GM03348 (cell line): ENCODE results near the gene DDR2.
A peak's percentile ranks its signal among the peaks of the same experiment; 100 is the strongest.

Experiments used
- DNase-seq: peaks from one replicate; pipeline ENCODE4 v3.0.0; 2012; ENCODE audit warnings: low spot score

Gene DDR2

GRCh38 chr1:162699366-162699765, 67.1 kb downstream of the DDR2 start:
- no peak for DNase-seq

DNA sequence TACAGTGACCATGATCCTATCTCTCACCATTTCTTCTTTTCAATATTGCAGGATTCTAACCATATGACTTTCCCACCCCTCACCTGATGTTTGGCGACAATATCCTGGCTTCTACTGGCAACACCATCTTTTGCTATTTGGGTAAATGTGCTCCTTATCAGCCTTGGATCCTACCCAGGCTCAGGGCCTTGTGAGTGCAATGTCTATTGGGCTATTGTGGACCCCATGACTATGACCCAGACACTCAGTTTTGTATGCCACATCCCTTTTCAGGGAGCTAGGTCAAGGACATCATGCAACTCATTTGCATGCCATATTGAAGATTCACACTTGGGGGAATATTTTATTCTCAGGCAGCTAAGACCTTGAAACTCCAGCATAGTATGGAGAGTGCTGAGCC, 67.9 kb downstream of the DDR2 start:
- no peak for DNase-seq

DNA sequence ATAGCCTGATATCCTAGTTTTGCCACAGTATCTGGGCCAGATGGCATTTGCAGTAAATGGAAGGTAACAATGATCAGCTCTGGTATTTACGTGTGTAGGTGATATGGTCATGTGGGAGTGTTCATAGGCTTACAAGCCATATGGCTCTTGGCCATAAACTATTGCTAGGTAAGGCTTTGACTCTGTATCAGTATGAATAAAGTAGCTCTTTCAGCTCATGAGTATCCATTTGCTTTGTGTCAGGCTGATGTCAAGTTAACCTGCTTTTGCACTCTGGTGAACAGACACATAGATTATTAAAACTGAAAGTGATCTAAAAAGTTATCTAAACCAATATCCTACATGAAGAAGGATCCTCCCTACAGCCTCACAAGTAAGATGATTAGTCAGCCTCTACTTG, 69.0 kb downstream of the DDR2 start:
- DNase-seq, result no peak

DNA sequence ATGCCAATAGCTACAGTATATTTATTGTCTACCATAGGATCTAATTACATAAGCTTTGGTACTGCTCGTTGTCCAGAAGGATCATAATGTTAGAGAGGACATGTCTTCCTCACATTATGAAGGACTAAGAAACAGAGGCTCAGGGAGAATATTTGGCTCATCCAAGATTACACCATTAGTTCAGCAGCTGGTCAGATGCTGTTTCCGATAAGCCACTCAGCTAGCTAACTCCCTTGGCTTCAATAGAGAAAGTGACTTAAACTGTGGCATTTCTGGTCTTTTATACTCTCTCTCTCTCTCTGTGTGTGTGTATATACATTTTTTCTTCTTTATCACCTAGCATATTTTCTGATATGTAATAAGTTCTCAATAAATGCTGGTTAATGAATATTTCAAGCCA, 70.4 kb downstream of the DDR2 start:
- DNase-seq, result no peak

DNA sequence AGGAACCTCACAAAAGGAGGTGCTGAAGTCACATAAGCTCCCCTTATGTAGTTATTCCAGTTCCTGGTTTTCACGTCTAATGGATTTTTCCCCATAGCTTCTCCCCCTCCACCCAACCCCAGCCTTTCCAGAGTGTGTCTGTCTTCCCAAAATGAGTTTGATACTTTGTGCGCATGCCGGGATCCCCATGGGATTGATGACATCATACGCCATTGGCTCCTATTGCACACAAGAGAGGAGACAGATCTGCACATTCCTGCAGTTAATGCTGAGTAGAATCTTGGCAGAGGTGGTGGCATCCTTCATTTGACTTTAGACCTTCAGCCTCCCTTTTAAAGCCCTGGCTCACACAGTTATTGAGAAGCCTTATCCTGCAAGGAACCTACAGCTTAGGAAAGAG, 71.4 kb downstream of the DDR2 start:
- DNase-seq, result peak; percentile 6

DNA sequence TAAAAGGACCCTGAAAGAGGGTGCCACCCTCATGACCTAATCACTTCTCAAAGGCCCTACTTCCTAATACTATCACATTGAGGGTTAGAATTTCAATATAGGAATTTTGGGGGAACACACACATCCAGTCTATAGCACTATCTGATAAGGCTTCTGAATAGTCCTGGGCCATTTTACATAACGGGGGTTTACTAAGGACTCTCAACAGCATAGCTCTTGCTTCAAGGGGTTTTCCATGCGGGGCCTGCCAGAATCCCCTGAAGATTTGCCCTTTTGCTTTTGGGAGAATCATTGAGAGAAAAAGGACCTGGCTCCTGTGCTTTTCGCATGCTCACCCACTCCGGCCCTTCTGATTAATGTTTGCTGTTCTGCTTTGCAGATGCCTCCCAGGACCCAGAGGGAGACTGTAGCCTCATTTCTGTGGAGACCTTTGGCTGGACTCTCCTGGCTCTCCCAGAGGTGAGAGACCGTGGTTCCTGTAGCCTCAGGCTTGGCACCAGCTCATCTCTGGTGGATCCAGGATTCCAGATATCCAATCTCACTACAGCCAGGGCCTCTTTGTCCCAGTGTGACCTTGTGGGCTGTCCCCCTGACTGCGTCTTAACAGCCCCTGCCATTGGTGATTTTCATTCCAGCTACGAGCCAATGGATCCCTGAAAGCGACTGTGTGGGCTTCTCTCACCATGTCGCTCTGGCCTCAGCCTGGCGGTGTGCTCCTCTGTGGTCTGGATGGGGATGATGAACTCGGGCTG, 72.6 kb downstream of the DDR2 start:
- DNase-seq, result no peak

GRCh38 chr1:162706003-162706402, 73.7 kb downstream of the DDR2 start:
- no peak for DNase-seq

GRCh38 chr1:162706606-162707005, 74.3 kb downstream of the DDR2 start:
- DNase-seq, result no peak

DNA sequence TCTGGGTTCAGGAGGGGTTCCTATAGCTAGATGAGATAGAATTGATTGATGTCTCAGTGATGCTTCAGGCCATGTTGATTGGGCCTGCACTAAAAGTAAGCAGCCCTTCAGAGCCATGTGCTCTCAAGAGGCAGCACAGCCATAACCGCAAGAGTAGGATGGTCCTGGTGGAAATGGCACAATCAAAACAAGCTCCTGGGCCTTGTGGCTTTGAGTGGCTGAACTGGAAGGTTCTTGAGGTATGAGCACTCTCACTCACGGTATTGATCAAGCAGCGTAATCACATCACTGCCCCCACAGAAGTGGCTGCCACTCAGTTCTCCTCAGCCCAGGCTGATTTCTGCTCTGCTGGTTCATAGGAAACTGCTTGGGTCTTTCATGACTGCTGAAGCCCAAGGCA, 76.0 kb downstream of the DDR2 start:
- DNase-seq, result no peak

DNA sequence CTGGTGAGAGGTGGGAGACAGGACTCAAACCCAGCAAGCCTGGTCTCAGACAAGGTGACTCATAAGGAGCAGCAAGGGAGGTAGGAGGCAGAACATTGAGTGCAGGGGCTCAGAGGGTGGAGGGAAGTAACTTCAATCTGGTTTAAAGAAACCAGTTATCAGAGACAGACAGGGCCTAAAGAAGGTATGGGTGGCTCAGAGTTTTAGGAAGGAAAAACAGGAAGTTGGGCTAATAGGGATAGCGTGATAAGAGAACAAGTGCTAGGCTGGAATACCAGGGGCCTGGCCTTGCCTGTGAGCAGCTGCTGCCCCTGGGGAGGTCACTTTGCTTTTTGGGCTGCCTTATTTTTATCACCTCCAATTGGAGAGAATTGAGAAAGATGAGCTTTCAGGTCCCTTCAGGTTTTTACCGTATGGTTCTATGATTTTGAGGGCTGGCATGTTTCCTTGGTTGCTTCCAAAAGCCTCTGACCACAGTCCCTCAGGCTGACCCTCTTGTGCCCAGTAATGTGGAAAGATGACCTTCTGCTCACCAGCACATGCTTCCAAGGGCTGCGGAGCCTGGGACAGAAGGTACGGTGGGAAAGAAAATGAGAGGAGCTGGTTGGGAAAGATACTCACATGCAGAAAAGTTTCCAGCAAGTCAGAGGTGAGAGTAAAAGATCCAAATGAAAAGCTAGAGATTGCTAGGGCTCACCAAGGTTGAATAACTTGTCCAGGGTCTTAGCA, 77.0 kb downstream of the DDR2 start:
- no peak for DNase-seq

- DNase-seq, result peak; percentile 9
Measured at GRCh38 chr1:162709870-162710269, 77.6 kb downstream of the DDR2 start.

- DNase-seq, result peak; percentile 44
Measured at GRCh38 chr1:162710345-162710744, 78.1 kb downstream of the DDR2 start.

- no peak for DNase-seq
Measured at GRCh38 chr1:162710780-162711465, 78.7 kb downstream of the DDR2 start.

DNA sequence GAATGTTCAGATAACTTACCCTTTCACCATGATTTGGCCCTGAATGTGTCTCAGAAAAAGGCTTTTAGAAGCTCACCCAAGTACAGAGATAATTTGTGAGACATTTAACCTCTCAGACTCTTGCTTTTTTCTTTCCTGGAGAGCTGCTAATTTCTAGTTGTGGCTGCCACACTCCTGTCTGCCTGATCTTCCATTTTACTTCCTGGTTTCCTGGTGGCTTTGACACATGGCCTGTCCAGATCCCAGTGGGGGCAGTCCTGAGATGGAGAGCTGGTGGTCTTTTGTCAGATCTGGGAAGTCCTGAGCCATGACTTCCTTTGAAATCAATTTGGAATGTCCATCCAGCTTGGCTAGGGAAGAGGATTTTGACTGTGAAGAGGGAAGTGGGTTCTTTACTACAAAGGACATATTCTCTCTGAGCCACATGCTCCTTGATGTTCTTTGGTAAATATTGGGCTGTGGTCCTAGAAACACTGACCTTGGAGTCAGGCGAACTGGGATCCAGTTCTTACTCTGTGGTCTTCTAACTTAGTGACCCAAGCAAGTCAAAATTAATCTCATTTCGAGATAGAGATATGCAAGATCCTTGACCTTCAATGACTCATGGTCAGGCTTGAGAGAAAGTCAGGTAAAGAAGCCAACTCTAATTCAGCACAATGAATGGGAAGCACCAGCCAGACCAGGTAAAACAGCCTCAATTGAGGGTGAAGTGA, 80.2 kb downstream of the DDR2 start:
- DNase-seq, result no peak

- DNase-seq, result no peak
Measured at GRCh38 chr1:162716123-162716522, 83.9 kb downstream of the DDR2 start.

- DNase-seq, result no peak
Measured at GRCh38 chr1:162716552-162716951, 84.3 kb downstream of the DDR2 start.

- DNase-seq, result no peak
Measured at GRCh38 chr1:162717548-162718184, 85.4 kb downstream of the DDR2 start.

- no peak for DNase-seq
Measured at GRCh38 chr1:162719678-162720077, 87.4 kb downstream of the DDR2 start.

DNA sequence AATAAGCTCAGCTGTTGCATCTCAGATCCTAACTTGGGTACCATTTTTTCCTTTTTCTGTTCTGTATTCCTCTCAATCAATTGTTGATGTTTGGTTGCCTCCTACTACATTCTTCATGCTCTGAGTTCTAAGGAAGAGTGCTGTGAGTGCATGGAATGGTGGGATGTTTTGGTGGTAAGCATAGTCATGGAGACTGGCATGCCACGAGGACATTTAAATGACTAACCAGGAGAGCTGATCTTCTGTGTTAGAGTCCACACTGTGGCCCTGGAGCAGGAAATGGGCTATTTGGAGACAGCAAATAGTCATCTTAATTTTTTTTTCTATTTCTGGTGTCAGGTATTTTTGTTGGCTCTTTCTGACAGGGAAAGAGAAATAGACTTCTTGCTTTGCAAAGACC, 88.7 kb downstream of the DDR2 start:
- DNase-seq, result no peak

DNA sequence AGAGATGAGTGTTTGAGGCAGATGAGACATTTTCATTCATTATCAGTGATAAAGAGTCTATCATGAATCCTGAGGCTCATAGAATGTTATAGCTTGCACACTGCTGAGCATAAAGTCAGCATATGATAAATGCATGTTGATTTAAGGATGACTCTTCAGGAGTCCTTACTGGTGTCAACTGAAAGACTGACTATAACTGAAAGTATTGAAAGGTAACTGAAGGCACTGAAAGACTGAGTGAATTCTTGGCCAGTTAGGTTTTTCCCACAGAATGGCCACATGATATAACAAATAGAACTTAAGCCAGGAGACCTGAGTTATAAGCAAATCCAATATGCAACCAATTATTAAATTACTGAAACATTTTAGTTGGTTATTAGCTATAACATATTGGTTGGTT, 89.2 kb downstream of the DDR2 start:
- no peak for DNase-seq

DNA sequence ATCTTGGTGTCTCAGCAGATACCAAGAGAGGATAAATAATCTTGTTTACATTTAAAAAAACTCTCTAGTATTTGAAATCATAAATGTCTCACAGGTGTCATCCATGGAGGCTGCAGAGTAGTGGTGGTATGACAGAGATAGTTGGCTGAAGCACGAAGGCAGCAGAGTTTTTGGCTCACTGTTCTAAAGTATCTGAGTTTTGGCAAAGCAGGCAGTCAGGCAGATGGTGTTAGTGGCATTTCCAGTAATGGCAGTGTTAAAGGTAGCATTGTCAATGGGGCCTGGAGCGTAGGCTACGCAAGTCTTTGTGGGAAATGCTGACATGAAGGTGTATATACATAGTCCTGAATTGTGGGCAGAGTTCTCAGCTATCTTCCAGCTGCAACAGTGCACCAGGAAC, 89.8 kb downstream of the DDR2 start:
- no peak for DNase-seq

DNA sequence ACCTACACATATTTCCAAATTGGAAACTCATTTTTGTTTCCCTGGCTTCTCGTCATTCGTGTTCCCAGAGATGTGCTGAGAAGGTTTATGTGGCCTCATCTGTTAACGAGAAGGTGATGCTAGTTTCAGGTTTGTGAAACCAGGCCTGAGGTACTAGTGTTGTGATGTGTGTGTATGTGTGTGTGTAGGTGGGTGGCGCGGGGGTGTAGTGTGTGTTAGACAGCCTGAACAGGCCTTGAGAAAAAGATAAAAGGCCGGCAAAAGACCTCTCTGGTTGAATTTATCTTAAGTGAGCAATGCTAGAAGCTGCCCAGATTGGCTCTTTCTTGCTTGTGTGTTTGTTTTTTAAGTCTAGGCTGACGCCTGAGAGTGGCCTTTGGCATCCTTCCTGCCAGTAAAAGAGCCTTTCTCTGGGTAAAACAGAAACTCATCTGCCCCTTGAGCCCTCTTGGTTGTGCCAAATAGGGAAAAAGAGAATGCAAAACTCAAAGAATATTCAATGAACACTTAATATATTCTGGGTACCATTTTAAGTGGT, 92.4 kb downstream of the DDR2 start:
- no peak for DNase-seq
